ENCODE data around the gene SLC10A7.

DNA sequence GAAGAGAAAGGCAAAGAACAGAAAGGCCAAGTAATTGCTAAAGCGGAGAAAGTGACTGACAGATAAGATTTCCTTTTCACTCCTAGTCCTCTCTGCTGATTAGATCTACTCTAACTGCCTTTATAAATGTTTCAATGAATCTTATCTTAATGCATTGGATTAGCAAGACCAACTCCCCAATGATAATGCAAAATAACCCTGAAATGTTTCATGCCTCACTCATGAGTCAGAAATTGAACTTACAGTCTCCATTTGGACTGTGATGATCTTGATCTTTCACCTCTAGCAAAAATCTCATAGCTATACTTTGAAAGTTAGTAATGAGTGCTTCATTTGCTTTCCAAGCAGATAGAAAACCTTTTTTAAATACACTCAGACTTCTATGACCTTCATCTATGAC, 26.5 kb downstream of the SLC10A7 start:
- TF ChIP-seq, protein P1, sequence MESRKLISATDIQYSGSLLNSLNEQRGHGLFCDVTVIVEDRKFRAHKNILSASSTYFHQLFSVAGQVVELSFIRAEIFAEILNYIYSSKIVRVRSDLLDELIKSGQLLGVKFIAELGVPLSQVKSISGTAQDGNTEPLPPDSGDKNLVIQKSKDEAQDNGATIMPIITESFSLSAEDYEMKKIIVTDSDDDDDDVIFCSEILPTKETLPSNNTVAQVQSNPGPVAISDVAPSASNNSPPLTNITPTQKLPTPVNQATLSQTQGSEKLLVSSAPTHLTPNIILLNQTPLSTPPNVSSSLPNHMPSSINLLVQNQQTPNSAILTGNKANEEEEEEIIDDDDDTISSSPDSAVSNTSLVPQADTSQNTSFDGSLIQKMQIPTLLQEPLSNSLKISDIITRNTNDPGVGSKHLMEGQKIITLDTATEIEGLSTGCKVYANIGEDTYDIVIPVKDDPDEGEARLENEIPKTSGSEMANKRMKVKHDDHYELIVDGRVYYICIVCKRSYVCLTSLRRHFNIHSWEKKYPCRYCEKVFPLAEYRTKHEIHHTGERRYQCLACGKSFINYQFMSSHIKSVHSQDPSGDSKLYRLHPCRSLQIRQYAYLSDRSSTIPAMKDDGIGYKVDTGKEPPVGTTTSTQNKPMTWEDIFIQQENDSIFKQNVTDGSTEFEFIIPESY (IDR thresholded peaks at IDR 0.05), result no peak
- no peak for TF ChIP-seq CEBPB (IDR thresholded peaks at IDR 0.05; ENCODE audit: borderline replicate concordance in 1 of 2, low read depth in 2 of 2, low read length in 2 of 2)
- TF ChIP-seq, protein P2, sequence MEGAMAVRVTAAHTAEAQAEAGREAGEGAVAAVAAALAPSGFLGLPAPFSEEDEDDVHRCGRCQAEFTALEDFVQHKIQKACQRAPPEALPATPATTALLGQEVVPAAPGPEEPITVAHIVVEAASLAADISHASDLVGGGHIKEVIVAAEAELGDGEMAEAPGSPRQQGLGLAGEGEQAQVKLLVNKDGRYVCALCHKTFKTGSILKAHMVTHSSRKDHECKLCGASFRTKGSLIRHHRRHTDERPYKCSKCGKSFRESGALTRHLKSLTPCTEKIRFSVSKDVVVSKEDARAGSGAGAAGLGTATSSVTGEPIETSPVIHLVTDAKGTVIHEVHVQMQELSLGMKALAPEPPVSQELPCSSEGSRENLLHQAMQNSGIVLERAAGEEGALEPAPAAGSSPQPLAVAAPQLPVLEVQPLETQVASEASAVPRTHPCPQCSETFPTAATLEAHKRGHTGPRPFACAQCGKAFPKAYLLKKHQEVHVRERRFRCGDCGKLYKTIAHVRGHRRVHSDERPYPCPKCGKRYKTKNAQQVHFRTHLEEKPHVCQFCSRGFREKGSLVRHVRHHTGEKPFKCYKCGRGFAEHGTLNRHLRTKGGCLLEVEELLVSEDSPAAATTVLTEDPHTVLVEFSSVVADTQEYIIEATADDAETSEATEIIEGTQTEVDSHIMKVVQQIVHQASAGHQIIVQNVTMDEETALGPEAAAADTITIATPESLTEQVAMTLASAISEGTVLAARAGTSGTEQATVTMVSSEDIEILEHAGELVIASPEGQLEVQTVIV (IDR thresholded peaks at IDR 0.05; ENCODE audit: borderline replicate concordance, partially characterized antibody), result no peak
